Breast epithelium (tissue), 4 donors: Measurements from ENCODE around the gene RIN1. TPM values are rescaled to one million over a fixed set of nuclear protein-coding genes. Genes with fewer than 3 reads are reported as not detected.

Experiments used
- DNase-seq, 2 donors: peaks; one replicate each; pipeline ENCODE4 v3.0.0-alpha.2; 2019; ENCODE audit warnings: low spot score in 2 of 2
- H3K27ac ChIP-seq, 2 donors: fragments of 200-600 bp; sonication (generic) in 1 of 2; one replicate each; pipeline ENCODE4 v1.5.1; 2016 to 2019; ENCODE audit warnings: mild to moderate bottlenecking in 1 of 2
- H3K27me3 ChIP-seq, 2 donors: fragments of 200-600 bp; sonication (generic) in 1 of 2; one replicate each; pipeline versions ENCODE4 v1.5.1 to v1.6.0; 2017 to 2019; ENCODE audit warnings: control low read depth in 1 of 2, mild to moderate bottlenecking in 1 of 2
- H3K36me3 ChIP-seq: fragments of 200-600 bp; one replicate; pipeline ENCODE4 v1.5.1; 2019
- H3K4me1 ChIP-seq, 2 donors: fragments of 200-600 bp; sonication (generic); one replicate each; pipeline ENCODE4 v1.5.1; 2016 to 2019; ENCODE audit warnings: control low read depth in 1 of 2
- H3K4me3 ChIP-seq, 3 donors: fragments of 200-600 bp; sonication (generic); 1 replicate in 2 of 3; 2 replicates in 1 of 3; pipeline ENCODE4 v1.5.1; 2016 to 2019; ENCODE audit warnings: mild to moderate bottlenecking in 3 of 3, moderate library complexity in 2 of 3
- H3K9me3 ChIP-seq, 2 donors: fragments of 200-600 bp; sonication (generic) in 1 of 2; one replicate each; pipeline ENCODE4 v1.5.1; 2016 to 2019; ENCODE audit warnings: control low read depth in 1 of 2
- POLR2A ChIP-seq: fragments of 450-650 bp; IDR thresholded peaks from one replicate; pipeline ENCODE4 v1.6.1; 2016; ENCODE audit warnings: antibody characterized with exemption, mild to moderate bottlenecking, moderate library complexity
- POLR2AphosphoS5 ChIP-seq, 3 donors: sonication (generic); formaldehyde crosslinking; IDR thresholded peaks; one replicate each; pipeline ENCODE4 v1.6.1; 2017; ENCODE audit warnings: antibody characterized with exemption in 3 of 3
- intact Hi-C: fragments of 100-400 bp; cut with DNase I; formaldehyde crosslinking; loops from one replicate; pipeline ENCODE4 v1.15.1; 2023; ENCODE audit warnings: low total_unique reads
- total RNA-seq, 3 donors: library from RNA; depleted of rRNA; stranded (reverse); fragments of >200 nt; gene quantifications; one replicate each; pipeline ENCODE4 v1.1.0, GENCODE V29; 2016
- TF ChIP-seq, protein P1 (sequence below), 3 donors: fragments of 450-650 bp; IDR thresholded peaks; one replicate each; pipeline ENCODE4 v1.5.1; 2016 to 2017; ENCODE audit warnings: antibody characterized with exemption in 3 of 3, mild to moderate bottlenecking in 3 of 3, moderate library complexity in 3 of 3

Gene RIN1
- total RNA-seq, 3 donors from 2014 or later, result 3.2 to 6.6 (median 5.2) TPM

DNA sequence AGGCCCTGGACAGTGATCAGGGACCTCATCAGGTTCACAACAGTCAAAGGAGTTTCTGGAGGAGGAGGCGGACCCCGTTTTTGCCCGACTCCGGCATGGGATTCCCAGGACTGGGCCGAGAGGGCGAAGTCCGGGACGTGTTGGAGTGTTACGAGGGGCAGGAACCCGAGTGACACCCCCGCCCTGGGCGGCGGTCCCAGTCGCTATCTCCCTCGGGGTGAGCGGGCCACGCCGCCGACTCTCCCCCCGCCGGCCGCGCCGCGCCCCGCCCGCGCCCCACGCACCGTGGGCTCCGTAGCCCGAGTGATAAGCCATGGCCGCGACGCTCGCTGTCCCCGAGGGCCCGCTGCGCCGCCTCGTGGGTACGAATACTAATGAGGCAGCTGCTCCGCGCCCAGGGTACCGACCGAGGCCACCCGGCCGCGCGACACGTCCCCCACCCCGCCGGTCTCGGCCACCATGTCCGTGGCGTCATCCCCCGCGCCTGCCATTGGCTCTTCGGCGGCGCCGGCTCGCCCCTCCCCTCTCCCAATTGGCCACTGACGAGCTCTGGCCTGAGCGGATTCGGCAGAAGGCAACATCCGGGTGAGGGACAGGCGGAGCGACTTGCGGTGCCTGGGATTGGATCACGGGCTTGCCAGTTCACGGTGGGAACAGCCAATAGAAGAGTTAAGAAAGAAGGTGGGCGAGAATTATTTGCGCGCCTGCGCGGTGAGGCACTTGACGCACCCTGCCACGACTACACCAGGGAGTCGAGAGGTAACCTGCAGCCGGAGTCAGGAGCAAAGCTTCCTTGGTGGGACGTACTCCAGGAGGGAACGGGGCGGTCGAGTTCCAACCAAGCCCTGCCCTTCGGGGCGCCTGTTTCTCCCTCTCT, 47.3 kb downstream of the RIN1 start, which contains the start of gene YIF1A:
Gene YIF1A, minus strand, starts transcription at position 473 of the 877 bp plus-strand sequence. Its CDS starts 158 bp downstream, at position 315.
- intact Hi-C loops, result loop anchor here (10.0 kb wide), 1 partner anchor 356 kb away; no protein-coding TSS in a partner anchor
- peak; percentile 89 to 98 (median 93) for TF ChIP-seq POLR2AphosphoS5 (IDR thresholded peaks at IDR 0.05)
- TF ChIP-seq, protein P1, sequence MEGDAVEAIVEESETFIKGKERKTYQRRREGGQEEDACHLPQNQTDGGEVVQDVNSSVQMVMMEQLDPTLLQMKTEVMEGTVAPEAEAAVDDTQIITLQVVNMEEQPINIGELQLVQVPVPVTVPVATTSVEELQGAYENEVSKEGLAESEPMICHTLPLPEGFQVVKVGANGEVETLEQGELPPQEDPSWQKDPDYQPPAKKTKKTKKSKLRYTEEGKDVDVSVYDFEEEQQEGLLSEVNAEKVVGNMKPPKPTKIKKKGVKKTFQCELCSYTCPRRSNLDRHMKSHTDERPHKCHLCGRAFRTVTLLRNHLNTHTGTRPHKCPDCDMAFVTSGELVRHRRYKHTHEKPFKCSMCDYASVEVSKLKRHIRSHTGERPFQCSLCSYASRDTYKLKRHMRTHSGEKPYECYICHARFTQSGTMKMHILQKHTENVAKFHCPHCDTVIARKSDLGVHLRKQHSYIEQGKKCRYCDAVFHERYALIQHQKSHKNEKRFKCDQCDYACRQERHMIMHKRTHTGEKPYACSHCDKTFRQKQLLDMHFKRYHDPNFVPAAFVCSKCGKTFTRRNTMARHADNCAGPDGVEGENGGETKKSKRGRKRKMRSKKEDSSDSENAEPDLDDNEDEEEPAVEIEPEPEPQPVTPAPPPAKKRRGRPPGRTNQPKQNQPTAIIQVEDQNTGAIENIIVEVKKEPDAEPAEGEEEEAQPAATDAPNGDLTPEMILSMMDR (IDR thresholded peaks at IDR 0.05), result peak in 1 of 3 donors; percentile 9
- TF ChIP-seq POLR2A, result peak; percentile 85

DNA sequence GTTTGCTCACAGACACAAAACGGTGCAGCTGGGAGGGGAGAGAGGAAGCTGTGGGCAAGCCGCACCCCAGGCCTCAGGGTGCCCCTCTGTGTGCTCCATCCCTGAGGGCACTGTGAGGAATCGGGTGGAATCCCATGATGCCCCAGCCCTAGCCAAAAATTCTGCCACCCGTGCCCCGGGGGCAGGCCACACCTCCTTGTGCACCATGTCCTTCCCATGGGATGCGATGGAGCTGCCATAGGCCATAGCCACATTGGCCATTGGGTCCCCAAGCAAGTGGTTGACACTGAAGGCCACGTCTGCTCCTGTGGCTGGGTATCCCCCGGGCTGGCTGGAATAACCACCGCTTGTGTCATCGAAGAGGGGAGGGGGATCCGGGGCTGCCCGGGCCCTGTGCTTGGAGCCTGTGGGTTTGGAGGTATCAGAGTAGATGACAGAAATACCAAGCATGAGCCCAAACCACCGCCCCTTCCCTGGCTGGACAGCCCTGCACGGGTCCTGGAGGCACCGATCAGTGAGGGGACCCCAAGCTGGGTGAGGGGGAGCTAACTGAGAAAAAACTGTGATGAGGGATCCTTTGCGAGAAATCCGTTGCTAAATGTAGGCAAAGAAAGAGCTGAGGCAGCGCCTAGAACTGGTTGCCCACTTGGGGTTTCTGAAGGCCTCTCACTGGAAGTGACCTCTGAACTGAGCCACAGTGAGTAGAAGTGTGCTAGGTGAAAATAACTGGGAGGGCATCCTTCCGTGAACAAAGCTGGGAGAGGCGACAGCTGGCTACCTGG, 48.2 kb downstream of the RIN1 start:
- H3K27me3 ChIP-seq, result peaks cover 5 to 13% of the 10 kb centered on the region in 2 donors
- H3K36me3 ChIP-seq, result no peaks in the 10 kb centered on the region
- no peaks in the 10 kb centered on the region for H3K9me3 ChIP-seq
- no peak for TF ChIP-seq POLR2AphosphoS5 (IDR thresholded peaks at IDR 0.05)
- TF ChIP-seq POLR2A, result no peak
- TF ChIP-seq, protein P1 (IDR thresholded peaks at IDR 0.05), result no peak
- DNase-seq, result no peak
- peaks cover 0 to 15% of the 10 kb centered on the region in 2 donors for H3K4me1 ChIP-seq
- peak overlapping the region; percentile 72 to 99 (median 84) for H3K4me3 ChIP-seq
- intact Hi-C loops, result loop anchor here (10.0 kb wide), 1 partner anchor 357 kb away; no protein-coding TSS in a partner anchor
- peak overlapping the region; percentile 97 to 98 for H3K27ac ChIP-seq

More for the DNA sequence above, 47.3 kb downstream of the RIN1 start, which contains the start of gene YIF1A:
- Histone ChIP-seq H3K4me3 (peak within 1 kb of the TSS; percentile 72 to 99 (median 84)), H3K36me3 (no peaks in the 10 kb centered on the region), H3K9me3 (no peaks in the 10 kb centered on the region), H3K27ac (peak within 1 kb of the TSS; percentile 97 to 98), H3K4me1 (peaks cover 0 to 15% of the 10 kb centered on the region in 2 donors), H3K27me3 (peaks cover 5 to 22% of the 10 kb centered on the region in 2 donors)
- peak; percentile 98 to 99 for DNase-seq

DNA sequence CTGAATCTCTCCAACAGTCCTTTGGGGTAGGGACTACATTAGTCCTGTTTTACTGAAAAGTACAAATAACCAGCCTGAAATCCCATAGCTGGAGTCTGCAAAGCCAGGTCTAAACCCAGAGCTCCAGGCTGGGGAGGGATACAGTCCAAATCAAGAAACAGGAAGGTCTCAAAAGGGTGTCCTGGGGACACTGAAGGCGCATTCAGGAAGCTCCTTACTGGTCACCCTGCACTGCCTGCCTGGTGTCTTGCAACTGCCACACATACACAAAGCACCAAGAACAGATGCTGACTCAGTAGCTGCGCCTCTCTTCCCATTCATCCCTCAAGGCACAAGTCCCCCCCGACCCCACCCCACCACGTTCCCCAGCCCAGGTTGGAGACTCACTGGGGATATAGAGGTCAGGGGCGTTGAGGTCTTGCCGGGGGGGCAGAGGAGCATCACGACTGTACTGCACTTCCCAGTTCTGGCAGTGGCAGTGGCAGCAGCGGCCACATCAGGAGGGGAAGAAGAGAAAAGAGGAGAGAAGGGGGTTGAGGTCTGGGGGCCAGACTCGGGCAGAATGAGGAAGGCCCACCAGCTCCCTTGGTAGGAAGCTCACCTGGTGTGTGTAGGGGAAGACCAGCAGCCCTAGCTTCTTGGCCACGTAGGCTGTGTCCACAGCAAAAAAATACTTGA, 48.9 kb downstream of the RIN1 start:
- intact Hi-C loops, result loop anchor here (10.0 kb wide), 1 partner anchor 357 kb away; no protein-coding TSS in a partner anchor
- H3K9me3 ChIP-seq, result no peaks in the 10 kb centered on the region
- TF ChIP-seq POLR2A, result no peak
- no peak for TF ChIP-seq POLR2AphosphoS5 (IDR thresholded peaks at IDR 0.05)
- TF ChIP-seq, protein P1 (IDR thresholded peaks at IDR 0.05), result no peak
- H3K36me3 ChIP-seq, result no peaks in the 10 kb centered on the region
- peak overlapping the region in 2 of 3 donors; percentile 84 to 99 for H3K4me3 ChIP-seq
- peaks cover 4 to 6% of the 10 kb centered on the region in 2 donors for H3K27me3 ChIP-seq
- no peak overlapping the region for H3K27ac ChIP-seq
- peaks cover 0 to 15% of the 10 kb centered on the region in 2 donors for H3K4me1 ChIP-seq
- DNase-seq, result no peak

DNA sequence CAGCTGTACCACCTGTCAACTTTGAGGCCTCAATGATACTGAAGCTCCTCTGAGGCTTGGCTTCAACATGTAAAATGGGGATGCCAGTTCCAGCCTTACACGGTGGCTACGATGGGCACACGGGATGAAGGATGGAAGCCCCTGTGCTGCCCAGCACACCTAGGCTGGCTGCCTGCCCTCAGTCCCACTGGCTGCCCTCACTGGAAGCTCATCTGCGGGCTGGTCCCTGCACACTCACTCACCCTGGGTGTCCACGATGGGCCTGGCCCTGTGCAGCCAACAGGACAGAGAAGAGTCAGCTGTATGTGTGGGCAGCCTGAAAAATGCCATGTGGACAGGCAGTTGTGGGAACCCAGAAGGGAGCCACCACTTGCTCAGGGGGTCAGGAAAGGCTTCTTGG, 49.5 kb downstream of the RIN1 start:
- H3K9me3 ChIP-seq, result no peaks in the 10 kb centered on the region
- TF ChIP-seq POLR2AphosphoS5 (IDR thresholded peaks at IDR 0.05) (no peak), POLR2A (no peak)
- TF ChIP-seq, protein P1 (IDR thresholded peaks at IDR 0.05), result no peak
- intact Hi-C loops, result loop anchor here (10.0 kb wide), 1 partner anchor 358 kb away; no protein-coding TSS in a partner anchor
- H3K36me3 ChIP-seq, result no peaks in the 10 kb centered on the region
- no peak overlapping the region for H3K27ac ChIP-seq
- no peak for DNase-seq
- peaks cover 0 to 15% of the 10 kb centered on the region in 2 donors for H3K4me1 ChIP-seq
- H3K4me3 ChIP-seq, result no peak overlapping the region
- H3K27me3 ChIP-seq, result no peaks in the 10 kb centered on the region
